RWPE1 (cell line): ENCODE results near the gene NFKBIA.

ENCODE experiments used
- CTCF ChIA-PET: fragments of 350-600 bp; sonication (Branson Sonifier 250); formaldehyde crosslinking; extraction: SDS; loops from one replicate; lab custom pipeline; 2021; lab: Yijun Ruan, JAX
- POLR2A ChIA-PET: fragments of 400-600 bp; formaldehyde crosslinking; extraction: SDS; loops from one replicate; lab custom pipeline; 2020; ENCODE audit warnings: antibody characterized with exemption; ENCODE audit not compliant: low non-redundant PET; lab: Yijun Ruan, JAX
- DNase-seq: peaks from one replicate; pipeline ENCODE4 v3.0.0; 2012; ENCODE audit warnings: low spot score
- H3K27ac ChIP-seq: fragments of 450-650 bp; 2 replicates; pipeline ENCODE4 v1.5.1; 2017
- TF ChIP-seq, protein P1 (sequence below): fragments of 450-650 bp; conservative IDR thresholded peaks from 2 replicates; pipeline ENCODE4 v1.5.1; 2017; ENCODE audit warnings: low read depth, mild to moderate bottlenecking

Gene NFKBIA

GRCh38 chr14:35394326-35395013, 10.1 kb downstream of the NFKBIA start:
- CTCF ChIA-PET, result no interaction called here
- TF ChIP-seq, protein P1, sequence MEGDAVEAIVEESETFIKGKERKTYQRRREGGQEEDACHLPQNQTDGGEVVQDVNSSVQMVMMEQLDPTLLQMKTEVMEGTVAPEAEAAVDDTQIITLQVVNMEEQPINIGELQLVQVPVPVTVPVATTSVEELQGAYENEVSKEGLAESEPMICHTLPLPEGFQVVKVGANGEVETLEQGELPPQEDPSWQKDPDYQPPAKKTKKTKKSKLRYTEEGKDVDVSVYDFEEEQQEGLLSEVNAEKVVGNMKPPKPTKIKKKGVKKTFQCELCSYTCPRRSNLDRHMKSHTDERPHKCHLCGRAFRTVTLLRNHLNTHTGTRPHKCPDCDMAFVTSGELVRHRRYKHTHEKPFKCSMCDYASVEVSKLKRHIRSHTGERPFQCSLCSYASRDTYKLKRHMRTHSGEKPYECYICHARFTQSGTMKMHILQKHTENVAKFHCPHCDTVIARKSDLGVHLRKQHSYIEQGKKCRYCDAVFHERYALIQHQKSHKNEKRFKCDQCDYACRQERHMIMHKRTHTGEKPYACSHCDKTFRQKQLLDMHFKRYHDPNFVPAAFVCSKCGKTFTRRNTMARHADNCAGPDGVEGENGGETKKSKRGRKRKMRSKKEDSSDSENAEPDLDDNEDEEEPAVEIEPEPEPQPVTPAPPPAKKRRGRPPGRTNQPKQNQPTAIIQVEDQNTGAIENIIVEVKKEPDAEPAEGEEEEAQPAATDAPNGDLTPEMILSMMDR, result no peak
- no peak overlapping the region for H3K27ac ChIP-seq
- no peak for DNase-seq
- POLR2A ChIA-PET, result no interaction called here

GRCh38 chr14:35393826-35394225, 10.7 kb downstream of the NFKBIA start:
- no peak for DNase-seq
- H3K27ac ChIP-seq, result 0 out of 2 replicates have a peak overlapping the region, but pooled peaks have one; percentile 11
- CTCF ChIA-PET, result no interaction called here
- POLR2A ChIA-PET, result no interaction called here
- TF ChIP-seq, protein P1, result no peak

DNA sequence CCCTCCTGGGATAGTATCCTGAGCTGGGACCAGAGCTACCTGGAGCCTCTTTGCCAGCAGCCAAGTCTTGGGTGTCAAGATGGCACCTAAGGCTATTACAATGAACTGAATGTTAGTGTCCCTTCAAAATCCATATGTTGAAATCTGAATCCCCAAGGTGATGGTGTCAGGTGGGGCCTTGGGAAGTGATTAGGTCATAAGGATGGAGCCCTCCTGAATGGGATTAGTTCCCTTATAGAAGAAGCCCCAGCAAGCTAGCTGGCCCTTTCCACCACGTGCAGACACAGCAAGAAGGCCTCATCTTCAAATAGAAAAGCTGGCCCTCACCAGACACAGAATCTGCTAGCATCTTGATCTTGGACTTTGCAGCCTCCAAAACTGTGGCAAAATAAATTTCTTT, 12.4 kb downstream of the NFKBIA start:
- ChIA-PET POLR2A (no interaction called here), CTCF (interaction anchor here (0.6 kb wide), 1 partner anchor 252 kb away, joined by 3 read pairs; no protein-coding TSS in a partner anchor)
- DNase-seq, result no peak
- TF ChIP-seq, protein P1, result no peak
- no peak overlapping the region for H3K27ac ChIP-seq

DNA sequence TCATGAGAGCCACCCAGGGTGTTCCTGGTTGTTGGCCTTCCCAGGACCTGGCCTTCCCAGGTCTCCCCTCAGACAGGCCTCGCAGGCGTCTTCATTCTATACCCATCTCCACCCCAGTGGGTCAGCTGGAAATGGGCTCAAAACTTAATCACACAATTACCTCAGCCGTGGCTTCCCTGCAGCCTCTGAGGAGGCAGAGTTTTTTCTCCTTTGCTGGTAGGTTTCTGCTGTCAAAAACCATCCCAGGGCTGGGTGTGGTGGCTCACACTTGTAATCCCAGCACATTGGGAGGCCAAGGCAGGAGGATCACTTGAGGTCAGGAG, 13.2 kb downstream of the NFKBIA start:
- TF ChIP-seq, protein P1, result no peak
- no peak for DNase-seq
- H3K27ac ChIP-seq, result peak overlapping the region; percentile 38
- POLR2A ChIA-PET, result no interaction called here
- CTCF ChIA-PET, result interaction anchor here (0.6 kb wide), 1 partner anchor 251 kb away, joined by 3 read pairs; no protein-coding TSS in a partner anchor

- ChIA-PET CTCF (no interaction called here), POLR2A (no interaction called here)
- peak; percentile 53 for DNase-seq
- TF ChIP-seq, protein P1, result no peak
- peak overlapping the region; percentile 38 for H3K27ac ChIP-seq
Observed at GRCh38 chr14:35390577-35391387, 13.8 kb downstream of the NFKBIA start.

- ChIA-PET POLR2A (no interaction called here), CTCF (no interaction called here)
- no peak for DNase-seq
- TF ChIP-seq, protein P1, result no peak
- H3K27ac ChIP-seq, result no peak overlapping the region
Observed at GRCh38 chr14:35389315-35389667, 15.3 kb downstream of the NFKBIA start.
